T-cell (primary cell): ENCODE data around the gene DCUN1D2. TPM values are rescaled to one million over a fixed set of nuclear protein-coding genes. Genes with fewer than 3 reads are reported as not detected.

ENCODE experiments used
- ATAC-seq, 4 experiments: fragments of 200-7000 bp in 3 of 4; fragments of 150-1000 bp in 1 of 4; cut with Tn5 transposase; replicated peaks in 1 of 4; 1 replicate in 3 of 4; 2 replicates in 1 of 4; pipeline ENCODE4 v1.10.0; 2021; ENCODE audit warnings: moderate library complexity in 3 of 4, mild to moderate bottlenecking in 2 of 4, moderate number of reproducible peaks in 1 of 4
- CTCF ChIA-PET, 2 donors: fragments of 300-600 bp; sonication (Branson Sonifier 250); formaldehyde crosslinking; loops; one replicate each; lab custom pipeline; 2022; ENCODE audit warnings: antibody characterized with exemption in 2 of 2; lab: Charles Lee
- POLR2A ChIA-PET, 2 donors: fragments of 300-600 bp; sonication (Branson Sonifier 250); formaldehyde crosslinking; loops; one replicate each; lab custom pipeline; 2022; ENCODE audit warnings: antibody characterized with exemption in 2 of 2; lab: Charles Lee
- DNase-seq, 35 experiments: peaks; one replicate each; pipeline versions ENCODE4 v3.0.0 to v3.0.0-alpha.2; 2013 to 2023
- H3K27ac ChIP-seq: one replicate; pipeline ENCODE4 v1.5.1; 2013; ENCODE audit warnings: low read length
- H3K27me3 ChIP-seq, 2 experiments: replicated peaks in 1 of 2; 1 replicate in 1 of 2; 2 replicates in 1 of 2; pipeline versions ENCODE4 v1.6.1 to v1.7.0; 2013; ENCODE audit warnings: low read length in 1 of 2, mixed read lengths in 1 of 2; ENCODE audit not compliant: control insufficient read depth in 2 of 2, insufficient read depth in 2 of 2; ENCODE audit errors: extremely low read depth in 1 of 2
- H3K36me3 ChIP-seq, 2 donors: 1 replicate in 1 of 2; 2 replicates in 1 of 2; pipeline versions ENCODE4 v1.6.1 to v1.7.0; 2013; ENCODE audit warnings: low read length in 1 of 2; ENCODE audit not compliant: control insufficient read depth in 2 of 2, insufficient read depth in 1 of 2; ENCODE audit errors: extremely low read depth in 1 of 2
- H3K4me1 ChIP-seq, 2 experiments: 1 replicate in 1 of 2; 2 replicates in 1 of 2; pipeline versions ENCODE4 v1.6.1 to v1.7.0; 2013; ENCODE audit warnings: low read length in 2 of 2, mixed read lengths in 1 of 2; ENCODE audit not compliant: insufficient read depth in 2 of 2, control insufficient read depth in 1 of 2; ENCODE audit errors: extremely low read depth in 1 of 2
- H3K4me3 ChIP-seq, 2 donors: 1 replicate in 1 of 2; 2 replicates in 1 of 2; pipeline versions ENCODE4 v1.5.1 to v1.7.0; 2013; ENCODE audit warnings: mild to moderate bottlenecking in 2 of 2, low read length in 1 of 2, moderate library complexity in 1 of 2; ENCODE audit not compliant: control insufficient read depth in 1 of 2; ENCODE audit errors: extremely low read depth in 1 of 2
- H3K9me3 ChIP-seq: 2 replicates; pipeline ENCODE4 v1.7.0; 2013
- H3K27ac Mint-ChIP-seq, 2 donors: one replicate each; pipeline ENCODE4 v1.8.0; 2020 to 2021; ENCODE audit warnings: mild to moderate bottlenecking in 2 of 2, mixed read lengths in 2 of 2
- H3K27me3 Mint-ChIP-seq, 2 donors: one replicate each; pipeline ENCODE4 v1.8.0; 2021 to 2022; ENCODE audit warnings: mixed read lengths in 2 of 2
- H3K36me3 Mint-ChIP-seq: one replicate; pipeline ENCODE4 v1.8.0; 2021; ENCODE audit warnings: mixed read lengths
- H3K4me1 Mint-ChIP-seq, 3 donors: one replicate each; pipeline ENCODE4 v1.8.0; 2020 to 2022; ENCODE audit warnings: mixed read lengths in 3 of 3, mild to moderate bottlenecking in 1 of 3
- H3K4me3 Mint-ChIP-seq, 3 donors: one replicate each; pipeline ENCODE4 v1.8.0; 2020 to 2022; ENCODE audit warnings: mild to moderate bottlenecking in 3 of 3, mixed read lengths in 3 of 3, moderate library complexity in 3 of 3
- H3K9me3 Mint-ChIP-seq, 3 donors: one replicate each; pipeline ENCODE4 v1.8.0; 2020 to 2022; ENCODE audit warnings: mixed read lengths in 3 of 3
- WGBS: methylation state at CpG from one replicate; pipeline ENCODE4 v1.1.5; 2013; ENCODE audit warnings: missing lambda C conversion rate; ENCODE audit not compliant: insufficient coverage; 5-methylcytosine and 5-hydroxymethylcytosine counted together
- total RNA-seq, 35 experiments: library from RNA in 6 of 35; stranded (reverse) in 6 of 35; fragments of 120-200 nt in 1 of 35; gene quantifications; one replicate each; pipeline versions ENCODE4 v1.2.1 to v1.2.4 and lab custom pipeline; 2013 to 2026

DCUN1D2 gene
- total RNA-seq, 5 donors from 2014 or later (not counting 1 experiment from before 2014, with no cell fraction given): 18.7 to 27.7 (median 25.3) TPM

DNA sequence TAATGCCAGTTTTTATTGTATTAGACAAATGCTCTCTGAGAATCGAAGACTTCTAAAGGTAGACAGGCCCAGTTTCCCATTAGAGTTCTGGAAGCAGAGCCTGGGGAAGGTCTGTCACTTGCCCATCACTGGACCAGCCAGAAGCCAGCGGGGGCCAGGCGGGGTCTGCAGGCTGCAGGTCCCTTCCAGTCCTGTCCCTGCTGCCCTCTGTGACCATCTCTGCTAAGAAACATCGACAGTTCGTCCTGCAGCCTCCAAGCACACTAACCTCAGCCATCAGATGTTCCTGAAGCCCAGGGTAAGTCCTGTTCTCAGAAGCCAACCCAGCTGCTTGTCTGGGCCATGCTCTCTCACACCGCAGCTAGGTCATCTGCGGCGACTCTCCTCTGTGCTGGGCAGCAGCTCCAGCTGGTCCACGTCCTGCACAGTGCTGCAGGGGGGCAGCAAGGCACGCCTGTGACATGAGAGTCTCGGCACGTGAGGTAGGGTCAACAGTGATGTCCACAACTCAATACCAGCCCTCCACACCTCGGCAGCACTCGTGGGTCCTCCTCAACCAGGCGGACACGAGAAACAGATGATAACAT is 34.3 kb downstream of the DCUN1D2 start:
- ATAC-seq (no peak), DNase-seq (no peak)
- no peaks in the 10 kb centered on the region for H3K27me3 ChIP-seq
- POLR2A ChIA-PET: no interaction called here
- Mint-ChIP-seq H3K4me3 (no peak overlapping the region), H3K4me1 (no peaks in the 10 kb centered on the region), H3K27me3 (no peaks in the 10 kb centered on the region), H3K9me3 (no peaks in the 10 kb centered on the region), H3K27ac (no peak overlapping the region), H3K36me3 (peaks cover 41% of the 10 kb centered on the region)
- no peak overlapping the region for H3K27ac ChIP-seq
- H3K36me3 ChIP-seq: peaks cover 17 to 33% of the 10 kb centered on the region in 2 donors
- H3K4me3 ChIP-seq: no peak overlapping the region
- 95% methylated on average over 15 of the region's 16 CpGs for WGBS
- H3K4me1 ChIP-seq: no peaks in the 10 kb centered on the region
- H3K9me3 ChIP-seq: no peaks in the 10 kb centered on the region
- CTCF ChIA-PET: no interaction called here

DNA sequence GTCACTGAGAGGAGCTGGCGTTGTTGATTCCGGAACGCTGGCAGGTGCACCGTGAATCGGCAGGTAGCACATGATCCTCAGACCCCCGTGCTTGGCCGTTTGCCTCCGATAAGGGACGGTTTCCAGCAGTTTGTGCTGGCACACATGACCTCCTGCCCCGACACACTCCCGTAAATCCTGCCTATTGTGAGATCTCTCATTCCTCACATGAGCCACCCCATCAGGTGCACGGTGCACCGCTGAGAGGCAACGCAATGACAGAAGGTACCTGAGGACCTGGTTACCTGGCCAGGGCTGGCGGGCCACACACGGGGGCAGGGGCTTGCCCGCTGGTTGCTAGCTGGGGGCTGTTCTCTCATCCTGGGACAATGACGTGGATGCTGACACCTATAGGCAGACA is 35.1 kb downstream of the DCUN1D2 start:
- Mint-ChIP-seq H3K4me1 (no peaks in the 10 kb centered on the region), H3K27me3 (no peaks in the 10 kb centered on the region), H3K9me3 (no peaks in the 10 kb centered on the region), H3K4me3 (no peak overlapping the region), H3K36me3 (peaks cover 38% of the 10 kb centered on the region), H3K27ac (no peak overlapping the region)
- no peaks in the 10 kb centered on the region for H3K9me3 ChIP-seq
- ChIA-PET CTCF (no interaction called here), POLR2A (no interaction called here)
- H3K4me3 ChIP-seq: no peak overlapping the region
- H3K27ac ChIP-seq: no peak overlapping the region
- ATAC-seq: no peak
- no peaks in the 10 kb centered on the region for H3K4me1 ChIP-seq
- 96% methylated on average over 11 of the region's 18 CpGs for WGBS
- H3K27me3 ChIP-seq: no peaks in the 10 kb centered on the region
- DNase-seq: no peak
- peaks cover 17 to 26% of the 10 kb centered on the region in 2 donors for H3K36me3 ChIP-seq

DNA sequence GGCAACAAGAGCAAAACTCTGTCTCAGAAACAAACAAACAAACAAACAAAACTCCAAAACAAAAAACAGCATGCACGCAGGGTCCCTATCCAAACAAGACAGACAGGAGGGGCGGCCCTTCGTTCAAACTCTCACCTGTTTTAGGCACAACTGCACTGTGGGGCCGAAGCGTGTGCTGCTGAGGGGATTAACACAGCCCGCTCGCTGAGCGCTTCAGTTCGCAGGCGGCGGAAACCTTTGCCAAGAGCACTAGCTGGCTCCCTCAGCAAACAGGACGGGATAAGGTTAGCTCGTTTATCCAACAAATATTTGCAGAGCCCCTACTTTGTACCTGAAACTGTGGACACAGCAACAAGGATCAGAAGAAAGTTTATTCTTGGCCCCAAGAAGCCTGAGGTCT is 35.6 kb downstream of the DCUN1D2 start:
- CTCF ChIA-PET: no interaction called here
- no peaks in the 10 kb centered on the region for H3K9me3 ChIP-seq
- no peaks in the 10 kb centered on the region for H3K9me3 Mint-ChIP-seq
- peaks cover 35% of the 10 kb centered on the region for H3K36me3 Mint-ChIP-seq
- no peak for ATAC-seq
- H3K4me1 ChIP-seq: no peaks in the 10 kb centered on the region
- 97% methylated on average over 13 of the region's 13 CpGs for WGBS
- POLR2A ChIA-PET: no interaction called here
- H3K4me1 Mint-ChIP-seq: peaks cover 0 to 3% (median 0%) of the 10 kb centered on the region in 3 donors
- H3K27ac ChIP-seq: no peak overlapping the region
- peaks cover 16 to 22% of the 10 kb centered on the region in 2 donors for H3K36me3 ChIP-seq
- no peak overlapping the region for H3K27ac Mint-ChIP-seq
- H3K4me3 Mint-ChIP-seq: no peak overlapping the region
- no peaks in the 10 kb centered on the region for H3K27me3 ChIP-seq
- DNase-seq: no peak
- no peaks in the 10 kb centered on the region for H3K27me3 Mint-ChIP-seq
- no peak overlapping the region for H3K4me3 ChIP-seq

DNA sequence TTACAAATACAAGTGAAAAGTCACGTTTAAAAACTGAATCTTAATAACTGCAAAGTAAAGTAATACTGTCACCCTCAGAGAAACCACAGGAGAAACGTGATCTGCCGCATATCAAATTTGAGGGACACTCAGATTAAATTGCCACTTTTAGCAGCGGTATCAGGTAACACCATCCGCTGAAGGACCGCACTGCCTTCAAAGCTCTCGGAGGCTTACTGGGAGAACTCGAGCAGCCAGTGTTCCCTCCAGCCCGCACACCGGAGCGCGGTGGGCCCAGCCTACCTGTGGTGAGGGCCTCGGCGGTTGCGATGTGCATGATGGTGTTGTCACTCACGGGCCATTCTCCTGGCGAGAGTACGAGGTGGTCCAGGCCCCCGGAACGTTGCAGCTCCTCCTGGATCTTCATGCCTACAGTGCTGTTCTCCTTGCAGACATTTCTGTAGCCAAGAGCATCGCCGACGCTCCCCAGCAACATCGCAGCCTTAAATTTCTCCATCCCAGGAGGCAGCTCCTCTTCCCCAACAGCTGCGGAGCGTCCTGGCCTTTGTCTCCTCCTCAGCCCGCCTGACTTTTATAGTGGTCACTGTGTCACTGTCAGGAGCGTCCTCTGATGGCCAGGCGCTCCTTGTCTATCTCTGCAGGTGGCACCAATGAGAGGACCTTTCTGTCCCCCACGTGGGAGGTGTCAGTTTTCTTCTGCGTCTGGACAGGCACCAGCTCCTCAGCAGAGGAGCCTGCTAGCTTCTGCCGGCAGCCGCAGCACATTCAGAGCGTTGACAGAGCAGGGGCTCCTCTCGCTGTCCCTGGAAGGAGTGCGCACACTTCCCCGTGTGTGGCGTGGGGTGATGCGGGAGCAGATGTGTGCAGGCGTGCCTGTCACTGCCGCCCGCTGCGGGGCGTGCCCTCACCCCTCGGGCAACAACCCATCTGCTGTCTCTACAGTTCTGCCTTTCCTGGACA is 37.3 kb downstream of the DCUN1D2 start, which contains the start of gene ADPRHL1:
TSS of gene ADPRHL1 (minus strand) at position 547 of the 960 bp plus-strand sequence. CDS start at position 496, 51 bp downstream.
- Histone ChIP-seq H3K9me3 (no peaks in the 10 kb centered on the region), H3K4me1 (peaks cover 0 to 2% of the 10 kb centered on the region in 2 experiments), H3K27ac (no peak within 1 kb of the TSS), H3K36me3 (peaks cover 9 to 11% of the 10 kb centered on the region in 2 donors), H3K27me3 (no peaks in the 10 kb centered on the region), H3K4me3 (no peak within 1 kb of the TSS)
- CTCF ChIA-PET: no interaction called here
- POLR2A ChIA-PET: no interaction called here
- ATAC-seq: no peak
- Mint-ChIP-seq H3K36me3 (peaks cover 28% of the 10 kb centered on the region), H3K4me1 (peaks cover 0 to 11% (median 0%) of the 10 kb centered on the region in 3 donors), H3K4me3 (no peak within 1 kb of the TSS), H3K27me3 (no peaks in the 10 kb centered on the region), H3K9me3 (no peaks in the 10 kb centered on the region), H3K27ac (no peak within 1 kb of the TSS)
- no peak for DNase-seq
- 95% methylated on average over 38 of the region's 45 CpGs for WGBS

DNA sequence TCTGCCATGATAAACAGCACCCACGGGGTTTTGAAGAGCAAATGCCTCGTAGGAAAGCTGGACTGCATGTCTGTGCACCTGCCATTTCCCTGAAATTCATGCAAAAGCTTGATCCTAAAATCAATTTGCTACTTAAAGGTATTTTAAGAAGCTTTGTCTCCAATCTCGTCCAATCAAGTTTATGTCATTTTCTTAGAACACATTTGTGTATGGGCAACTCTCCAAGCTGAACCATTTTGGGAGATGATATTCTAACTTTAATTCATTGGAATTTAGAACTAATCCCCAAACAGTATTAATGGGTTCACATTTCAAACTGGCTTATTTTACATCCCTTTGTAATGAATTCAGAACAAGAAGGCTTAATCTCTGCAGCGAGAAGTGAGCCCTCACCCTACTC is 38.0 kb downstream of the DCUN1D2 start:
- Mint-ChIP-seq H3K4me3 (no peak overlapping the region), H3K36me3 (peaks cover 23% of the 10 kb centered on the region), H3K9me3 (no peaks in the 10 kb centered on the region), H3K27ac (no peak overlapping the region), H3K27me3 (no peaks in the 10 kb centered on the region), H3K4me1 (peaks cover 0 to 11% (median 0%) of the 10 kb centered on the region in 3 donors)
- DNase-seq (no peak), ATAC-seq (no peak)
- 93% methylated on average over 3 of the region's 4 CpGs for WGBS
- Histone ChIP-seq H3K4me1 (peaks cover 0 to 2% of the 10 kb centered on the region in 2 experiments), H3K27me3 (no peaks in the 10 kb centered on the region), H3K4me3 (no peak overlapping the region), H3K36me3 (peaks cover 6 to 9% of the 10 kb centered on the region in 2 donors), H3K9me3 (no peaks in the 10 kb centered on the region), H3K27ac (no peak overlapping the region)
- CTCF ChIA-PET: no interaction called here
- POLR2A ChIA-PET: no interaction called here

DNA sequence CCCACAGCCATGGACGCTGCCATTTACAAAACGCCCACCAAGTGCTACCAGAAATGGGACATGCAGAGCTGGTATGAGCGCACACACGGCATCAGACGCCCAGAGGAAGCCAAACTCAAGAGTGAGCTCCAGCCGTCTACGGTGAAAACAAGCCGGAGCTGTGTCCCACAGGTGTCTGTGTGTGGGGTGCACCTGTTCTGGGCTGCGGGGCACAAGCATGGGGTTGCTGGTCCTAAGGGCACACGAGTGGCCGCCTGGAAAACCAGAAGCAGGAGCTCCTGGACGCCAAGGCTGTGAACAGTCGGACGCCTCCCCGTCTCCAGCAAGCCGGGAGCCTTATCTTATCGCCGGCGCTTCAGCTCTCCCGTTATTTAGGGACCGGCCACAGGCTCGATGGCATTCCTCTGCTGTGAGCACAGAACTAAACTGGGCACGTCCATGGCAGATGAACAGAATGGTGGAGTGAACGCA is 38.5 kb downstream of the DCUN1D2 start:
- DNase-seq (no peak), ATAC-seq (no peak)
- no peaks in the 10 kb centered on the region for H3K27me3 Mint-ChIP-seq
- no peaks in the 10 kb centered on the region for H3K9me3 Mint-ChIP-seq
- no peak overlapping the region for H3K27ac Mint-ChIP-seq
- CTCF ChIA-PET: no interaction called here
- Histone ChIP-seq H3K9me3 (no peaks in the 10 kb centered on the region), H3K36me3 (peaks cover 6 to 9% of the 10 kb centered on the region in 2 donors), H3K4me1 (peaks cover 0 to 2% of the 10 kb centered on the region in 2 experiments), H3K27me3 (no peaks in the 10 kb centered on the region), H3K4me3 (no peak overlapping the region), H3K27ac (no peak overlapping the region)
- no peak overlapping the region for H3K4me3 Mint-ChIP-seq
- H3K4me1 Mint-ChIP-seq: peaks cover 0 to 11% (median 0%) of the 10 kb centered on the region in 3 donors
- POLR2A ChIA-PET: no interaction called here
- peaks cover 20% of the 10 kb centered on the region for H3K36me3 Mint-ChIP-seq
- 97% methylated on average over 23 of the region's 24 CpGs for WGBS
